Transverse colon (tissue), 4 donors: ENCODE results near the gene KCTD20.

Experiments used
- CTCF ChIP-seq, 5 experiments: fragments of 200-600 bp in 3 of 5; fragments of 450-650 bp in 2 of 5; sonication (generic) in 3 of 5; IDR thresholded peaks; 1 replicate in 2 of 5; 2 replicates in 3 of 5; pipeline ENCODE4 v1.5.1; 2016 to 2017; ENCODE audit warnings: antibody characterized with exemption in 5 of 5, inconsistent platforms in 3 of 5, mild to moderate bottlenecking in 2 of 5, moderate library complexity in 1 of 5
- POLR2A ChIP-seq: fragments of 450-650 bp; IDR thresholded peaks from one replicate; pipeline ENCODE4 v1.6.1; 2016; ENCODE audit warnings: antibody characterized with exemption, mild to moderate bottlenecking, moderate library complexity
- POLR2AphosphoS5 ChIP-seq, 3 donors: sonication (generic); formaldehyde crosslinking; IDR thresholded peaks; one replicate each; pipeline ENCODE4 v1.6.1; 2016; ENCODE audit warnings: antibody characterized with exemption in 3 of 3

- no peak for TF ChIP-seq POLR2AphosphoS5 (IDR thresholded peaks at IDR 0.05)
- no peak for TF ChIP-seq CTCF (IDR thresholded peaks at IDR 0.05)
- TF ChIP-seq POLR2A: no peak
These were observed 29.0 kb upstream of the KCTD20 start for GRCh38 chr6:36413489-36414480.
